Osteoblast (primary cell): ENCODE results near the gene SMIM21. TPM values are rescaled to one million over a fixed set of nuclear protein-coding genes. Genes with fewer than 3 reads are reported as not detected.

Experiments
- DNase-seq: peaks from one replicate; pipeline ENCODE4 v3.0.0; 2011; ENCODE audit warnings: low spot score, mixed read lengths; ENCODE audit not compliant: insufficient read length; ENCODE audit errors: missing footprints
- H2AFZ ChIP-seq: 2 replicates; pipeline ENCODE4 v1.6.0; 2011; ENCODE audit warnings: mild to moderate bottlenecking, low read length
- H3K27ac ChIP-seq: 2 replicates; pipeline ENCODE4 v1.5.1; 2011; ENCODE audit warnings: mild to moderate bottlenecking, low read depth, low read length, moderate library complexity
- H3K27me3 ChIP-seq: 2 replicates; pipeline ENCODE4 v1.6.0; 2012; ENCODE audit warnings: mild to moderate bottlenecking, control low read depth, inconsistent platforms, low read length, moderate library complexity; ENCODE audit not compliant: insufficient read depth
- H3K36me3 ChIP-seq: 2 replicates; pipeline ENCODE4 v1.5.1; 2011; ENCODE audit warnings: mild to moderate bottlenecking, low read length, control low read depth, moderate library complexity; ENCODE audit not compliant: insufficient read depth
- H3K4me1 ChIP-seq: 2 replicates; pipeline ENCODE4 v1.5.1; 2011; ENCODE audit warnings: mild to moderate bottlenecking, low read length, control low read depth, moderate library complexity; ENCODE audit not compliant: insufficient read depth
- H3K4me2 ChIP-seq: 2 replicates; pipeline ENCODE4 v1.6.0; 2011; ENCODE audit warnings: mild to moderate bottlenecking, low read length; ENCODE audit not compliant: insufficient read depth
- H3K4me3 ChIP-seq: fragments of 200-600 bp; sonication (generic); 3 replicates; pipeline ENCODE4 v1.5.1; 2012; ENCODE audit warnings: mild to moderate bottlenecking, low read length, inconsistent platforms; ENCODE audit not compliant: insufficient read depth
- H3K79me2 ChIP-seq: 2 replicates; pipeline ENCODE4 v1.6.0; 2012; ENCODE audit warnings: mild to moderate bottlenecking, low read length, control low read depth, inconsistent platforms; ENCODE audit not compliant: insufficient read depth
- H3K9me3 ChIP-seq: 2 replicates; pipeline ENCODE4 v1.5.1; 2011; ENCODE audit warnings: low read depth, low read length, control low read depth
- H4K20me1 ChIP-seq: 2 replicates; pipeline ENCODE4 v1.6.0; 2012; ENCODE audit warnings: mild to moderate bottlenecking, low read length, control low read depth; ENCODE audit not compliant: insufficient read depth
- total RNA-seq: library from RNA; depleted of rRNA; stranded (reverse); fragments of >200 nt; gene quantifications from 2 replicates; pipeline ENCODE4 v1.2.3, GENCODE V29; 2012
- TF ChIP-seq, protein P1 (sequence below): IDR thresholded peaks from 2 replicates; pipeline ENCODE4 v1.5.1; 2011; ENCODE audit warnings: mild to moderate bottlenecking, low read depth, low read length, moderate library complexity; ENCODE audit errors: extremely low read depth

Gene SMIM21
- total RNA-seq = not detected in 2 replicates

DNA sequence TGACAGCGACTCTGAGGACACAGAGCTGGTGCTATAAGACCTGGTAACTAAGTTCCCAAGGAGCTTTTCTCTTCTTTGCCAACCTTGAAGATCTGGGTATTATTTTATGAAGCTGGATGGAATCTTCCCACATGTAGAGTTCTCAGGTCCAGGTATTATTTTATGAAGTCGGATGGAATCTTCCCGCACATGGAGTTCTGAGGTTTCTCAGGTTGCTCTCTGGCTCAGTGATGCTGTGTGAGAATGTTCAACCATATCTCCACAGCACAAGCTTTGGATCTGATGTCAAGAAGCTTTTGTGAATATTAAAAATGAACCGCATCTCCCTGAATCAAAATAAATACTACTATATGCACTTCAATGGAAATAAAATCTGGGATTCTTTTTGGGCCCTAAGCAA, at the start of gene SMIM21:
Gene SMIM21, minus strand, starts transcription at position 101 of the 400 bp plus-strand sequence. CDS start 140 bp downstream, outside the sequence.
- no peak within 1 kb of the TSS for H3K4me2 ChIP-seq
- DNase-seq = no peak
- H3K27ac ChIP-seq = no peak within 1 kb of the TSS
- no peaks in the 10 kb centered on the region for H4K20me1 ChIP-seq
- H3K9me3 ChIP-seq = no peaks in the 10 kb centered on the region
- H3K27me3 ChIP-seq = peaks cover 3% of the 10 kb centered on the region
- TF ChIP-seq, protein P1, sequence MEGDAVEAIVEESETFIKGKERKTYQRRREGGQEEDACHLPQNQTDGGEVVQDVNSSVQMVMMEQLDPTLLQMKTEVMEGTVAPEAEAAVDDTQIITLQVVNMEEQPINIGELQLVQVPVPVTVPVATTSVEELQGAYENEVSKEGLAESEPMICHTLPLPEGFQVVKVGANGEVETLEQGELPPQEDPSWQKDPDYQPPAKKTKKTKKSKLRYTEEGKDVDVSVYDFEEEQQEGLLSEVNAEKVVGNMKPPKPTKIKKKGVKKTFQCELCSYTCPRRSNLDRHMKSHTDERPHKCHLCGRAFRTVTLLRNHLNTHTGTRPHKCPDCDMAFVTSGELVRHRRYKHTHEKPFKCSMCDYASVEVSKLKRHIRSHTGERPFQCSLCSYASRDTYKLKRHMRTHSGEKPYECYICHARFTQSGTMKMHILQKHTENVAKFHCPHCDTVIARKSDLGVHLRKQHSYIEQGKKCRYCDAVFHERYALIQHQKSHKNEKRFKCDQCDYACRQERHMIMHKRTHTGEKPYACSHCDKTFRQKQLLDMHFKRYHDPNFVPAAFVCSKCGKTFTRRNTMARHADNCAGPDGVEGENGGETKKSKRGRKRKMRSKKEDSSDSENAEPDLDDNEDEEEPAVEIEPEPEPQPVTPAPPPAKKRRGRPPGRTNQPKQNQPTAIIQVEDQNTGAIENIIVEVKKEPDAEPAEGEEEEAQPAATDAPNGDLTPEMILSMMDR = no peak
- H3K79me2 ChIP-seq = no peaks in the 10 kb centered on the region
- no peak within 1 kb of the TSS for H3K4me3 ChIP-seq
- no peak within 1 kb of the TSS for H2AFZ ChIP-seq
- H3K4me1 ChIP-seq = no peaks in the 10 kb centered on the region
- no peaks in the 10 kb centered on the region for H3K36me3 ChIP-seq

GRCh38 chr18:75475228-75475627, 47.7 kb upstream of the SMIM21 start:
- Histone ChIP-seq H3K4me1 (peaks cover 16% of the 10 kb centered on the region), H3K27me3 (no peaks in the 10 kb centered on the region), H3K9me3 (no peaks in the 10 kb centered on the region), H3K4me3 (no peak overlapping the region), H4K20me1 (no peaks in the 10 kb centered on the region), H3K4me2 (no peak overlapping the region), H3K36me3 (no peaks in the 10 kb centered on the region), H3K79me2 (no peaks in the 10 kb centered on the region), H3K27ac (peak overlapping the region; percentile 32), H2AFZ (no peak overlapping the region)
- TF ChIP-seq, protein P1 = no peak
- DNase-seq = no peak

DNA sequence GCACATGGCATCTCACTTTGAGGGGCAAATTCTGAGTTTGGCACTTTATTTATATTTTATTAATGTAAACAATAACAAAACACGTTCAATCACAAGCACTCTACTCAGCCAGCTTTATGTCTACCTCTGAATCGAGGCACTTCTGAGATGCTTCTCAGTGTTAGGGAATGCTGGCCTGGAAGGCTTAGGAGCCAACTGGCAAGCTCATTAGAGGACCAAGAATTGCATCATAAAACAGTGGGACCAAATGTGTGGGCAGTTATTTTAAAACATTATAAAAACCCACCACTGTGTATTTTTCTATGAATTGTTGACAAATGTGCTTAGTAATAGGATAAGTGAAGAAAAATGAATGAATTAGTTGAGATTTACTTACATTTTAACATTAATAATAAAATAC, 46.8 kb upstream of the SMIM21 start:
- no peak overlapping the region for H3K27ac ChIP-seq
- no peak overlapping the region for H2AFZ ChIP-seq
- H3K36me3 ChIP-seq = no peaks in the 10 kb centered on the region
- no peak for DNase-seq
- H3K4me3 ChIP-seq = no peak overlapping the region
- H4K20me1 ChIP-seq = no peaks in the 10 kb centered on the region
- no peaks in the 10 kb centered on the region for H3K27me3 ChIP-seq
- no peaks in the 10 kb centered on the region for H3K79me2 ChIP-seq
- TF ChIP-seq, protein P1 = no peak
- no peaks in the 10 kb centered on the region for H3K9me3 ChIP-seq
- H3K4me2 ChIP-seq = no peak overlapping the region
- H3K4me1 ChIP-seq = peaks cover 16% of the 10 kb centered on the region

DNA sequence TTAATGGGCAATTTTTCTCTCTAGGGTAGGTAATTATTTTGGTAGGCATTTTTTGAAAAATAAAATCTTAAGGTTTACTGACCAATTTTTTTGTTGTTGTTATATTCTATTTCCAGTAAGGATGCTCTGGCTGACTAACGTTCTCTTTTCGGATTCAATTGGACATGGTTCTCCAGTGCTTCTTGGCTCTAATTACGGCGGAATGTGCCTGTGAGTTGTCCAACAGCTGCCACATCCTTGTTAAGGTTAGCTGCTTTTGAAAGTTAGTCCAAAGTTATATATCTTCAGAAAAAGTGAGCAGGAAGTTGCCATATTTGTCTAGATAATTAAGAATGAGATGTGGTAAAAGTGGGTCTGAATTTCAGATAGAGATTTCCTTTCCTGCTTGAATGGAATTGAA, 45.8 kb upstream of the SMIM21 start:
- DNase-seq = no peak
- Histone ChIP-seq H3K4me2 (no peak overlapping the region), H3K79me2 (no peaks in the 10 kb centered on the region), H3K27ac (no peak overlapping the region), H3K4me1 (peaks cover 16% of the 10 kb centered on the region), H3K27me3 (no peaks in the 10 kb centered on the region), H2AFZ (no peak overlapping the region), H4K20me1 (no peaks in the 10 kb centered on the region), H3K36me3 (no peaks in the 10 kb centered on the region), H3K9me3 (no peaks in the 10 kb centered on the region), H3K4me3 (no peak overlapping the region)
- TF ChIP-seq, protein P1 = no peak
